Measurements from ENCODE around the gene MLXIPL. TPM values are rescaled to one million over a fixed set of nuclear protein-coding genes. Genes with fewer than 3 reads are reported as not detected.

The MLXIPL gene
- total RNA-seq, 1 experiment from 2014 or later = 7.2 TPM

DNA sequence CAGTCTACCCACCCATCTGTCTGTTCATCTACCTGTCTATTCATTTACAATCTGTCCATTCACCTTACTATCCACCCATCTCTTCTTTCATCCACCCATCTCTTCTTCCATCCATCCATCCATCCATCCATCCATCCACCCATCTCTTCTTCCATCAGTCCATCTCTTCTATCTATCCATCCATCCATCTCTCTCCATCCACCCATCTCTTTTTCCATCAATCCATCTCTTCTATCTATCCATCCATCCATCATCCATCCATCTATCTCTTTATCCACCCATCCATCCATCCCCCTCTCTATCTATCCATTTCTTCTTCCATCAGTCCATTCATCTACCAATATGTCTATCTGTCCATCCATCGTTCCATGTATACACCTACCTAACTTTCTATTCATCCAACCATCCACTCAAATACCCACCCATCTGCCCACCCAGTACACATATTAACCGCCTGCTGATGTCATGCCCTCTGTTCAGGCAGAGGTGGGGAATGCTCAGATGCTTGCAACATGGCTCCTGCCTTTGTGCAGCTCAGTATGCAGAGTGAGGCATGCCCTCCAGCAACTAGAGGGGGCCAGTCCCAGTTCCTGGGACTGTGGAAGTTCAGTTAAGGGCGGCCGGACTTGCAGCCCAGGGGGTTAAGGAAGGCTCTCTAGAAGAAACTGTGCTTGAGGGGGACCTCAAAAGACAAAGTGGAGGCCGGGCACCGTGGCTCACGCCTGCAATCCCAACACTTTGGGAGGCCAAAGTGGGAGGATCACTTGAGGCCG is 11.3 kb upstream of the MLXIPL start:
- ChIA-PET CTCF (interaction anchor here (0.7 kb wide), 1 partner anchor 90 kb away, joined by 3 read pairs; no protein-coding TSS in a partner anchor), POLR2A (no interaction called here)
- H3K27me3 ChIP-seq (ENCODE audit: control insufficient read depth, insufficient read depth, low read length) = no peaks in the 10 kb centered on the region
- no TSS peak for BruUV-seq (replicated peaks)
- H3K27ac ChIP-seq (ENCODE audit: low read length) = no peak overlapping the region
- ATAC-seq (peak; percentile 18; the same call in 1 of the 2 replicates), DNase-seq (ENCODE audit: low read depth, low spot score) (no peak)
- H3K9me3 ChIP-seq (ENCODE audit: control insufficient read depth, insufficient read depth, low read depth, low read length) = no peaks in the 10 kb centered on the region
- H3K4me1 ChIP-seq (ENCODE audit: control insufficient read depth, insufficient read depth, low read length) = peaks cover 3% of the 10 kb centered on the region; the same call in 1 of the 2 replicates
- H3K4me3 ChIP-seq (ENCODE audit: low read depth in 2 of 2, low read length in 2 of 2) = no peak overlapping the region
- TF ChIP-seq SIN3A (IDR thresholded peaks at IDR 0.05; ENCODE audit: borderline replicate concordance, insufficient read depth, low read depth, low read length) = no peak
- TF ChIP-seq, protein P1, sequence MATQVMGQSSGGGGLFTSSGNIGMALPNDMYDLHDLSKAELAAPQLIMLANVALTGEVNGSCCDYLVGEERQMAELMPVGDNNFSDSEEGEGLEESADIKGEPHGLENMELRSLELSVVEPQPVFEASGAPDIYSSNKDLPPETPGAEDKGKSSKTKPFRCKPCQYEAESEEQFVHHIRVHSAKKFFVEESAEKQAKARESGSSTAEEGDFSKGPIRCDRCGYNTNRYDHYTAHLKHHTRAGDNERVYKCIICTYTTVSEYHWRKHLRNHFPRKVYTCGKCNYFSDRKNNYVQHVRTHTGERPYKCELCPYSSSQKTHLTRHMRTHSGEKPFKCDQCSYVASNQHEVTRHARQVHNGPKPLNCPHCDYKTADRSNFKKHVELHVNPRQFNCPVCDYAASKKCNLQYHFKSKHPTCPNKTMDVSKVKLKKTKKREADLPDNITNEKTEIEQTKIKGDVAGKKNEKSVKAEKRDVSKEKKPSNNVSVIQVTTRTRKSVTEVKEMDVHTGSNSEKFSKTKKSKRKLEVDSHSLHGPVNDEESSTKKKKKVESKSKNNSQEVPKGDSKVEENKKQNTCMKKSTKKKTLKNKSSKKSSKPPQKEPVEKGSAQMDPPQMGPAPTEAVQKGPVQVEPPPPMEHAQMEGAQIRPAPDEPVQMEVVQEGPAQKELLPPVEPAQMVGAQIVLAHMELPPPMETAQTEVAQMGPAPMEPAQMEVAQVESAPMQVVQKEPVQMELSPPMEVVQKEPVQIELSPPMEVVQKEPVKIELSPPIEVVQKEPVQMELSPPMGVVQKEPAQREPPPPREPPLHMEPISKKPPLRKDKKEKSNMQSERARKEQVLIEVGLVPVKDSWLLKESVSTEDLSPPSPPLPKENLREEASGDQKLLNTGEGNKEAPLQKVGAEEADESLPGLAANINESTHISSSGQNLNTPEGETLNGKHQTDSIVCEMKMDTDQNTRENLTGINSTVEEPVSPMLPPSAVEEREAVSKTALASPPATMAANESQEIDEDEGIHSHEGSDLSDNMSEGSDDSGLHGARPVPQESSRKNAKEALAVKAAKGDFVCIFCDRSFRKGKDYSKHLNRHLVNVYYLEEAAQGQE (IDR thresholded peaks at IDR 0.05; ENCODE audit: insufficient read depth in 1 of 2, low read depth in 2 of 2, low read length in 1 of 2) = no peak
- in situ Hi-C loops (cut with HindIII; ENCODE audit: low pct_unique_long_range_greater_than_20kb, low sequenced_read_pairs) = no loop called here
- intact Hi-C loops (cut with micrococcal nuclease; ENCODE audit: unreplicated experiment) = no loop called here
- H3K36me3 ChIP-seq (ENCODE audit: control insufficient read depth, insufficient read depth, low read length) = no peaks in the 10 kb centered on the region

DNA sequence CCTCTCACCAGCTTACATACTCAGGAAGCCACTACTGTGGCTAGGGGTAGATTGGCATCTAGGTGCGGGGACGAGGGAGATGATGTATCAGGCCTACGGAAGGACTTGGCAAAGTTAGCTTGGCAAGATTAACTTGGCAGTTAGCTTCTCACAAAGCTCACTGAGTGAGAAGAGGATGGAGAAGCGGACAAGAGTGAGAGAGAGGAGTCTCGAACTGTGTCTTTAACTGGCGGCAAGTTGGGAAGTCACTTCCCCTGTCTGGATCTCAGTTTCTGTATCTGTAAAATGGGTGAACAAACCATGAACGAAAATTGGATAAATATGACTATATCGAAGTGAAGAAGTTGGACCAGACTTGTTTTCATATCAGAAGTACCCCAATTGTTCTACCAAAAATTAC is 9.5 kb upstream of the MLXIPL start:
- no peaks in the 10 kb centered on the region for H3K36me3 ChIP-seq (ENCODE audit: control insufficient read depth, insufficient read depth, low read length)
- H3K27ac ChIP-seq (ENCODE audit: low read length) = no peak overlapping the region
- intact Hi-C loops (cut with micrococcal nuclease; ENCODE audit: unreplicated experiment) = no loop called here
- H3K27me3 ChIP-seq (ENCODE audit: control insufficient read depth, insufficient read depth, low read length) = no peaks in the 10 kb centered on the region
- ATAC-seq (no peak), DNase-seq (ENCODE audit: low read depth, low spot score) (no peak)
- no TSS peak for BruUV-seq (replicated peaks)
- CTCF ChIA-PET = no interaction called here
- POLR2A ChIA-PET = no interaction called here
- no peaks in the 10 kb centered on the region for H3K9me3 ChIP-seq (ENCODE audit: control insufficient read depth, insufficient read depth, low read depth, low read length)
- in situ Hi-C loops (cut with HindIII; ENCODE audit: low pct_unique_long_range_greater_than_20kb, low sequenced_read_pairs) = no loop called here
- TF ChIP-seq SIN3A (IDR thresholded peaks at IDR 0.05; ENCODE audit: borderline replicate concordance, insufficient read depth, low read depth, low read length) (no peak), TCF7L2 (IDR thresholded peaks at IDR 0.05; ENCODE audit: low read depth, low read length) (no peak), POLR2AphosphoS5 (IDR thresholded peaks at IDR 0.05; ENCODE audit: low read depth, low read length) (no peak)
- TF ChIP-seq, protein P1 (IDR thresholded peaks at IDR 0.05; ENCODE audit: insufficient read depth in 1 of 2, low read depth in 2 of 2, low read length in 1 of 2) = no peak
- TF ChIP-seq, protein P2, sequence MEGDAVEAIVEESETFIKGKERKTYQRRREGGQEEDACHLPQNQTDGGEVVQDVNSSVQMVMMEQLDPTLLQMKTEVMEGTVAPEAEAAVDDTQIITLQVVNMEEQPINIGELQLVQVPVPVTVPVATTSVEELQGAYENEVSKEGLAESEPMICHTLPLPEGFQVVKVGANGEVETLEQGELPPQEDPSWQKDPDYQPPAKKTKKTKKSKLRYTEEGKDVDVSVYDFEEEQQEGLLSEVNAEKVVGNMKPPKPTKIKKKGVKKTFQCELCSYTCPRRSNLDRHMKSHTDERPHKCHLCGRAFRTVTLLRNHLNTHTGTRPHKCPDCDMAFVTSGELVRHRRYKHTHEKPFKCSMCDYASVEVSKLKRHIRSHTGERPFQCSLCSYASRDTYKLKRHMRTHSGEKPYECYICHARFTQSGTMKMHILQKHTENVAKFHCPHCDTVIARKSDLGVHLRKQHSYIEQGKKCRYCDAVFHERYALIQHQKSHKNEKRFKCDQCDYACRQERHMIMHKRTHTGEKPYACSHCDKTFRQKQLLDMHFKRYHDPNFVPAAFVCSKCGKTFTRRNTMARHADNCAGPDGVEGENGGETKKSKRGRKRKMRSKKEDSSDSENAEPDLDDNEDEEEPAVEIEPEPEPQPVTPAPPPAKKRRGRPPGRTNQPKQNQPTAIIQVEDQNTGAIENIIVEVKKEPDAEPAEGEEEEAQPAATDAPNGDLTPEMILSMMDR (IDR thresholded peaks at IDR 0.05) = no peak
- peaks cover 3% of the 10 kb centered on the region; the same call in 1 of the 2 replicates for H3K4me1 ChIP-seq (ENCODE audit: control insufficient read depth, insufficient read depth, low read length)
- no peak overlapping the region for H3K4me3 ChIP-seq (ENCODE audit: low read depth in 2 of 2, low read length in 2 of 2)

Data from Panc1 (cell line).